NCI-H2196 (cell line): ENCODE data around the gene C3.

Experiments used
- DNase-seq: peaks from one replicate; lab custom pipeline; 2025; ENCODE audit not compliant: unreplicated experiment; lab: John Stamatoyannopoulos, UW

The C3 gene

DNA sequence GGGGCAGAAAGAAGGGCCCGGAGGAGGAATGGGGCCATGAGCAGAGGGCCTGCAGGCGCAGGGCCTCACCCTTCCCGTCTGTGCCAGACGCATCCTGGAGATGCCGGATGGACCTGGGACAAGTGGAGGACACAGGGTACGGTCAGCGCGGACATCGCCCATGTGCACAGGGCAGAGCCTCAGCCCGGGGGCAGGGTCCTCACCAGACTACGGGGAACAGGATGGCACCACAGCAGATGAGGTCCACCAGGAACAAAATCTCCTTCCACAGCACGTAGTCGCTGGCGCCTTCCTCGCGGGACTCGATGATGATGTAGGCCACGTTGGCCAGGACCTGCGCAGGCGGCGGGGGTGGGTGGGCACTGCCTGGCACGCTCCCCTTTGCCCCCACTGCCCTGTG, 11.4 kb upstream of the C3 start:
- DNase-seq: no peak

DNA sequence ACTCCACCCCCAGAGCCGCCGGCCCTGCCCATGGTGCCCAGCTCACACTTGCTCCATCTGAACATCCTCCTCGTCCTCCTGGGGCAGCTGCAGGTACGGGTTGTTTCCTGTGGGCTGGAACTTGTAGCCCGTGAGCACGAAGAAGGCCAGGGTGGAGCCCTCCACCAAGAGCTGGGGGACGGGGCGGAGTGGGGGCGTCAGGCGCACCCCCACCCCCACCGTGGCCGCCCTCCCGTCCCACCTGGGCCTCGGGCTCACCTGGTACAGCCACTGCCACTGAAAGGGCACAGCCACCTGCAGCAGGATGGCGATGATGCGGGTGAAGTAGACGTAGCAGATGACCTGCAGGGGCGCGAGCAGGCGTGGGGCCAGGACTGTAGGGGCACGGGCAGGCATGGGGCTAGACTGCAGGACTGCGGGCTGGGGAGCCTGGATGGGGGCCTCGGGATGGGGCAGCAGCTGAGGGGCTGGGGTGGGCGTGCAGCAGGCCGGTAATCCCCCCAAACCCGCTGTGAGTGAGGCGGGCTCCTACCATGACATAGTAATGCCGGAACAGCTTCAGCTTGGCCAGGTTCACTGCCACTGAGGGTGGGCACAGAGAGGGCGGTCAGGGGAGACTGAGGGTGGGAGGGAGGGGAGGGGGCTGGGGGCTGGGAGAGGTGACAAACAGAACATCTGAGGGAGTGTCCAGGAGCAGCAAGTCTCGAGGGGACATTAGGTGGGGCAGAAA, 10.7 kb upstream of the C3 start:
- no peak for DNase-seq

DNA sequence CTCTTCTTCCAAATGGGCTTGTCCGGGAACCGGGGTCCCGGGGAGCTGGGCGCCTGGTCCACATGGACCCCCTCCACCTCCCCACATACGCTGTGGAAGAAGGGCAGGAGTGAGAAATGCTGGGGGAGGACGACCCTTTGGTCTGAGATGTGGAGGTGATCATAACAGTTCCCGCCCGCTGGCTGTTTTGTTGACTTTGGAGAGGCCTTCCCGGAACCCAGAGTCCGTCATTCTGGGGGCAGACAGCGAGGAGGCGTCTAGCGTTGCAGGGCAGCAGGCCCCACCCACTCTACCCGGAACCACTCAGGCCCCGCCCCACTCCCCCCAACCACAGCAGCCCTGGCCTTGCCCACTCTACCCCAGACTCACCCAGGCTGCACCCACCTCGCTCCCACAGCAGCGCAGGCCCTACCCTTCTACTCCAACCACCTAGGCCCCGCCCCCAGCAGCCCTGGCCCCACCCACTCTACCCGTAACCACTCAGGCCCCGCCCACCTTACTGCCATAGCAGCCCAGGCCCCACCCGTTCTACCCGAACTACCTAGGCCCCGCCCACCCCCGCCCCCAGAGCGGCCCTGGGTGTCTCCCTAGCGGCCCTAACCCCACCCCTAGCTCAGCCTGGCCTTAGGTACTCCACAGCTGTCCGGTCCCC, 9.8 kb upstream of the C3 start:
- DNase-seq: no peak

- no peak for DNase-seq
Observed at GRCh38 chr19:6729573-6730152, 9.2 kb upstream of the C3 start.

DNA sequence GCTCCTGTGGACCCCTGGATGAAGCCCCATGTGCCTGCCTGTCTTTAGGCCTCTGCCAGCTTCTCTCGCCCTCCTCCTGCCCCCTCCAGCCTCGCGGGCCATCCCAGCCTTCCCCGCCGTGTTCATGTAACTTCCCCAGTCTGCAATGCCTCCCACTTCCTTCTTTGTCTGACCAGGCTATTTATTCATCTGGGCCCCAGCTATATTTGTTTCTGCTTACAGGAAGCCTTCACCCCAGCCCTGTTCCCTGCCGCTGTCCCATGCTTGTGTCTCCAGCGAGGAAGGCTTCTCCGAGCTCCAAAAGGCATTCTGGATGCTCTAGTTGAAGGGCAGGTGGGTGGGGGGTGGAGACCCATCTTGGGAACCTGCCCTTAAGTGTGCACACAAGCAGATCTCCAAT, 7.9 kb upstream of the C3 start:
- no peak for DNase-seq

GRCh38 chr19:6725513-6726231, 5.2 kb upstream of the C3 start:
- no peak for DNase-seq

- no peak for DNase-seq
Observed at GRCh38 chr19:6724631-6725492, 4.4 kb upstream of the C3 start.

DNA sequence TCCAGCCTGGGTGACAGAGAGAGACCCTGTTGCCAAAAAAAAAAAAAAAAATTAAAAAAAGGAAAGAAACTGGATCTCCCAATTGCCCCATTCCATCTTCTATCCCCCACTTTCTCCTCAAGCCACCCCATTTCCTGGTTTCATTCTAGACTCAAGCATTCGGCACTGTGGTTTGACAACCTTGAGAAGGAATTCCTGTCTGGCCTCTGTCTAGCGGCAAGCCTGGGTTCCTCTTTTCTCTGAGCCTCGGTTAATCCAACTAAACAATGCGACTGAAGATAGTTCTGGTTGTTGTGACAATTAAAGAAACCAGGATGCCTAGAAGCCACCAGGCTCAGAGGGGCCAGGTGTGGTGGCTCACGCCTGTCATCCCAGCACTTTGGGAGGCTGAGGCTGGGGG, 3.3 kb upstream of the C3 start:
- DNase-seq: no peak

GRCh38 chr19:6723108-6723618, 2.7 kb upstream of the C3 start:
- no peak for DNase-seq

DNA sequence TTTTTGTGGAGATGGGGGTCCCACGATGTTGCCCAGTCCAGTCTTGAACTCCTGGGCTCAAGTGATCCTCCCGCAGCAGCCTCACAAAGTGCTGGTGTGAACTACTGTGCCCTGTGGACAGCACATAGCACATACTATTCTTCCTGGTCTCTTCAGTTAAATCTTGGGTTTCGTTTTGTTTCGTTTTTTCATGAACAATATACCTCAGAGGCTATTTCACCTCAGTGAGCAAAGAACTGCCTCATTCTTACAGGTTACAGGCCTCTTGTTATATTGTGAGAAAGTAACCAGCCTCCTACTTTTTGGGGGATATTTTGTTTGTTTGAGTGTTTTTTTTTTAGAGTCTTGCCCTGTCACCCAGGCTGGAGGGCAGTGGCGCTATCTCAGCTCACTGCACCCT, 1.3 kb upstream of the C3 start:
- DNase-seq: no peak

GRCh38 chr19:6721138-6721474, 656 bp upstream of the C3 start:
- DNase-seq: no peak

GRCh38 chr19:6719992-6720368, 470 bp downstream of the C3 start:
- DNase-seq: no peak

GRCh38 chr19:6719540-6719861, 949 bp downstream of the C3 start:
- DNase-seq: no peak

DNA sequence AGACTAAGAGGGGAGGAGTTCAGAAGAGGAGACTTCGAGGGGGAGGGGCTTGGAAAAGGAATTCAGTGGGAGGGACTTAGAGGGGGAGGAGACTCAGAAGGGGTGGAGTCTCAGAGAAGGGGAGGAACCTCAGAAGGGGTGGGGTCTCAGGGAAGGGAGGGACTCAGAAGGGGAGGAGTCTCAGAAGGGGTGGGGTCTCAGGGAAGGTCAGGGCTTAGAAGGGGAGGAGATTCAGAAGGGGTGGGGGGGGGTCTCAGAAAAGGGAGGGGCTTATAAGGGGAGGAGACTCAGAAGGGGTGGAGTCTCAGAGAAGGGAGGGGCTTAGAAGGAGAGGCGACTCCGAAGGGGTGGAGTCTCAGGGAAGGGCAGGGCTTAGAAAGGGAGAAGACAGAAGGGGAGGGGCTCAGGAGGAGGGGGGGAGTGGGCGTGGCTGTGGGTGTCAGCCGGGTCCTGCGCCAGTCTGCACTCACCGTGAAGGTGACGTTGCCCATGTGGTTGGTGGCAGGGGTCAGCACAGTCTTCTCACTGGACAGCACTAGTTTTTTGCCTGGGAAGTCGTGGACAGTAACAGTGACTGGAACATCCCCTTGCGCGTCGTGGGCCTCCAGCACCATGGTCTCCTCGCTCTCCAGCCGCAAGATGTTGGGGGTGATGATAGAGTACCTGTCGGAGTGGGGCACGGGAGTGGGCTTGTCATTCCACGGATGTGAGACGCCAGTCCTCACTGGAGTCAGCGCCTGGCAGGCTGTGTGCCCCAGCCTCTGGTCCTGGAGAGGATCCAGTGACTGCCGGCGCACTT, 1.5 kb downstream of the C3 start:
- DNase-seq: peak; percentile 17

GRCh38 chr19:6718111-6718740, 2.2 kb downstream of the C3 start:
- DNase-seq: no peak

DNA sequence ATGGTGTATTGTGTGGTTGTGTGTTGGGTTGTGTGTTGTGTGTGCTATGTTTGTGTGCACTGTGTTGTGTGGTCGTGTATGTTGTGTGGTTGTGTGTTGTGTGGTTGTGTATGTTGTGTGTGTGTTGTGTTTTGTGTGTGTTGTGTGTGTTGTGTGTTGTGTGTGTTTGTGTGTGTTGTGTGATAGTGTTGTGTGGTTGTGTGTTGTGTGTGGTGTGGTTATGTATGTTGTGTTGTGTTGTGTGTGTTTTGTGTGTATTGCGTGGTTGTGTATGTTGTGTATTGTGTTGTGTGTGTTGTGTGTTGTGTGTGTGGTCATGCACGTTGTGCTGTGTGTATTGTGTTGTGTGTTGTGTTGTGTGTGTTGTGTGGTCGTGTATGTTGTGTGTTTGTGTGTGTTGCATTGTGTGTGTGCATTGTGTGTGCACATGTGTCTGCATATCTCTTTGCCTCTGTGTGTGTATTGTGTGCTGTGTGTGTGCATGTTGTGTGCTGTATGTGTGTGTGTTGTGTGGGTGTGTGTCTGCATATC, 2.9 kb downstream of the C3 start:
- no peak for DNase-seq

- no peak for DNase-seq
Observed at GRCh38 chr19:6717036-6717435, 3.4 kb downstream of the C3 start.

GRCh38 chr19:6716610-6716970, 3.9 kb downstream of the C3 start:
- DNase-seq: no peak

- DNase-seq: no peak
Observed at GRCh38 chr19:6714749-6715555, 5.5 kb downstream of the C3 start.
